Neural cell (in vitro differentiated cells): ENCODE measurements around the gene WDR59. TPM values are rescaled to one million over a fixed set of nuclear protein-coding genes. Genes with fewer than 3 reads are reported as not detected.

Source experiments
- H2AFZ ChIP-seq: fragments of 200-600, 300-800 bp; sonication (generic), shearing (Covaris generic); 2 replicates; pipeline ENCODE4 v1.6.0; 2014; ENCODE audit warnings: low read depth, mild to moderate bottlenecking, antibody characterized with exemption, low read length, moderate library complexity
- H3F3A ChIP-seq: fragments of 200-600 bp; shearing (Covaris generic); 2 replicates; pipeline ENCODE4 v1.6.1; 2016; ENCODE audit warnings: mild to moderate bottlenecking, moderate library complexity, mixed read lengths, antibody characterized with exemption, low read length; ENCODE audit not compliant: insufficient read depth, poor library complexity, severe bottlenecking
- H3K27ac ChIP-seq: fragments of 200-600, 300-800 bp; sonication (generic), shearing (Covaris generic); 2 replicates; pipeline ENCODE4 v1.5.1; 2014; ENCODE audit warnings: mild to moderate bottlenecking, low read length, moderate library complexity
- H3K27me3 ChIP-seq: fragments of 300-800, 200-600 bp; sonication (generic), shearing (Covaris generic); 2 replicates; pipeline ENCODE4 v1.6.0; 2014; ENCODE audit warnings: mild to moderate bottlenecking, low read depth, low read length, moderate library complexity; ENCODE audit not compliant: insufficient read depth
- H3K36me3 ChIP-seq: fragments of 300-800, 200-600 bp; sonication (generic), shearing (Covaris generic); 2 replicates; pipeline ENCODE4 v1.5.1; 2014; ENCODE audit warnings: mild to moderate bottlenecking, antibody characterized with exemption, low read length, moderate library complexity; ENCODE audit not compliant: insufficient read depth
- H3K4me2 ChIP-seq: fragments of 300-800, 200-600 bp; sonication (generic), shearing (Covaris generic); 2 replicates; pipeline ENCODE4 v1.6.0; 2014; ENCODE audit warnings: mild to moderate bottlenecking, low read length
- H3K4me3 ChIP-seq: fragments of 300-800, 200-600 bp; sonication (generic), shearing (Covaris generic); 2 replicates; pipeline ENCODE4 v1.5.1; 2014; ENCODE audit warnings: mild to moderate bottlenecking, low read length, moderate library complexity
- H3K79me2 ChIP-seq: fragments of 200-600 bp; shearing (Covaris generic); replicated peaks from 2 replicates; pipeline ENCODE4 v1.6.0; 2014; ENCODE audit warnings: mild to moderate bottlenecking, low read length, moderate library complexity; ENCODE audit not compliant: insufficient read depth
- H3K9ac ChIP-seq: fragments of 300-800, 200-600 bp; sonication (generic), shearing (Covaris generic); 2 replicates; pipeline ENCODE4 v1.6.1; 2016; ENCODE audit warnings: mild to moderate bottlenecking, low read length, mixed read lengths
- H3K9me2 ChIP-seq: fragments of 200-600 bp; shearing (Covaris generic); 2 replicates; pipeline ENCODE4 v1.6.1; 2016; ENCODE audit warnings: mild to moderate bottlenecking, low read length, mixed read lengths; ENCODE audit not compliant: insufficient read depth
- H3K9me3 ChIP-seq: fragments of 200-600, 300-800 bp; sonication (generic), shearing (Covaris generic); 2 replicates; pipeline ENCODE4 v1.6.1; 2016; ENCODE audit warnings: mild to moderate bottlenecking, mixed run types, low read length, moderate library complexity, mixed read lengths
- H4K20me1 ChIP-seq: fragments of 200-600 bp; shearing (Covaris generic); 2 replicates; pipeline ENCODE4 v1.6.1; 2016; ENCODE audit warnings: mild to moderate bottlenecking, mixed run types; ENCODE audit not compliant: insufficient read depth
- EP300 ChIP-seq: fragments of 450-650 bp; conservative IDR thresholded peaks from 2 replicates; pipeline ENCODE4 v1.6.1; 2014; ENCODE audit warnings: antibody characterized with exemption, mild to moderate bottlenecking, moderate library complexity; ENCODE audit not compliant: poor library complexity, severe bottlenecking
- EZH2 ChIP-seq: fragments of 200-600, 300-800 bp; shearing (Covaris generic), sonication (generic); IDR thresholded peaks from 2 replicates; pipeline ENCODE4 v1.6.1; 2014; ENCODE audit warnings: antibody characterized with exemption, low read length, borderline replicate concordance, mild to moderate bottlenecking; ENCODE audit not compliant: insufficient read depth, poor library complexity, severe bottlenecking
- MXI1 ChIP-seq: fragments of 450-650 bp; conservative IDR thresholded peaks from 2 replicates; pipeline ENCODE4 v1.6.1; 2014; ENCODE audit warnings: antibody characterized with exemption, mild to moderate bottlenecking; ENCODE audit not compliant: poor library complexity, severe bottlenecking
- POLR2AphosphoS5 ChIP-seq: IDR thresholded peaks from 2 replicates; pipeline ENCODE4 v1.6.1; 2012
- RAD21 ChIP-seq: fragments of 450-650 bp; conservative IDR thresholded peaks from 2 replicates; pipeline ENCODE4 v1.6.1; 2014; ENCODE audit warnings: antibody characterized with exemption, mild to moderate bottlenecking, moderate library complexity
- REST ChIP-seq: IDR thresholded peaks from 2 replicates; pipeline ENCODE4 v1.6.1; 2012; ENCODE audit warnings: borderline replicate concordance
- SMC3 ChIP-seq: fragments of 450-650 bp; conservative IDR thresholded peaks from 2 replicates; pipeline ENCODE4 v1.6.1; 2014; ENCODE audit warnings: antibody characterized with exemption, mild to moderate bottlenecking, moderate library complexity; ENCODE audit not compliant: poor library complexity
- TAF1 ChIP-seq: IDR thresholded peaks from 2 replicates; pipeline ENCODE4 v1.6.1; 2012; ENCODE audit warnings: low read depth
- polyA plus RNA-seq: library from polyadenylated mRNA; depleted of rRNA; stranded (reverse); fragments of >200 nt; gene quantifications from 2 replicates; pipeline ENCODE4 v1.2.3, GENCODE V29; 2014
- TF ChIP-seq, protein P1 (sequence below): fragments of 450-650 bp; IDR thresholded peaks from 2 replicates; pipeline ENCODE4 v1.5.1; 2014; ENCODE audit warnings: antibody characterized with exemption, mild to moderate bottlenecking, moderate library complexity; ENCODE audit not compliant: poor library complexity, severe bottlenecking

WDR59 gene
- polyA plus RNA-seq, 1 donor from 2014 or later: 20.3 TPM

GRCh38 chr16:75012380-75013081 is 27.6 kb upstream of the WDR59 start:
- no peaks in the 10 kb centered on the region for H3K9me2 ChIP-seq
- peaks cover 16% of the 10 kb centered on the region for H4K20me1 ChIP-seq
- H3K4me3 ChIP-seq: no peak overlapping the region
- H3K9me3 ChIP-seq: no peaks in the 10 kb centered on the region
- H3F3A ChIP-seq: no peaks in the 10 kb centered on the region
- TF ChIP-seq, protein P1, sequence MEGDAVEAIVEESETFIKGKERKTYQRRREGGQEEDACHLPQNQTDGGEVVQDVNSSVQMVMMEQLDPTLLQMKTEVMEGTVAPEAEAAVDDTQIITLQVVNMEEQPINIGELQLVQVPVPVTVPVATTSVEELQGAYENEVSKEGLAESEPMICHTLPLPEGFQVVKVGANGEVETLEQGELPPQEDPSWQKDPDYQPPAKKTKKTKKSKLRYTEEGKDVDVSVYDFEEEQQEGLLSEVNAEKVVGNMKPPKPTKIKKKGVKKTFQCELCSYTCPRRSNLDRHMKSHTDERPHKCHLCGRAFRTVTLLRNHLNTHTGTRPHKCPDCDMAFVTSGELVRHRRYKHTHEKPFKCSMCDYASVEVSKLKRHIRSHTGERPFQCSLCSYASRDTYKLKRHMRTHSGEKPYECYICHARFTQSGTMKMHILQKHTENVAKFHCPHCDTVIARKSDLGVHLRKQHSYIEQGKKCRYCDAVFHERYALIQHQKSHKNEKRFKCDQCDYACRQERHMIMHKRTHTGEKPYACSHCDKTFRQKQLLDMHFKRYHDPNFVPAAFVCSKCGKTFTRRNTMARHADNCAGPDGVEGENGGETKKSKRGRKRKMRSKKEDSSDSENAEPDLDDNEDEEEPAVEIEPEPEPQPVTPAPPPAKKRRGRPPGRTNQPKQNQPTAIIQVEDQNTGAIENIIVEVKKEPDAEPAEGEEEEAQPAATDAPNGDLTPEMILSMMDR: no peak
- no peak for TF ChIP-seq MXI1
- no peak for TF ChIP-seq TAF1
- no peak for TF ChIP-seq SMC3
- no peak for TF ChIP-seq EP300
- TF ChIP-seq POLR2AphosphoS5: no peak
- TF ChIP-seq REST: no peak
- no peak for TF ChIP-seq EZH2
- TF ChIP-seq RAD21: no peak
- H3K27ac ChIP-seq: no peak overlapping the region
- H2AFZ ChIP-seq: no peak overlapping the region
- no peaks in the 10 kb centered on the region for H3K27me3 ChIP-seq
- peaks cover 91% of the 10 kb centered on the region for H3K79me2 ChIP-seq
- no peak overlapping the region for H3K4me2 ChIP-seq
- no peak overlapping the region for H3K9ac ChIP-seq
- H3K36me3 ChIP-seq: no peaks in the 10 kb centered on the region

GRCh38 chr16:75011634-75012307 is 26.8 kb upstream of the WDR59 start:
- H3K9me3 ChIP-seq: no peaks in the 10 kb centered on the region
- H3F3A ChIP-seq: no peaks in the 10 kb centered on the region
- H3K4me3 ChIP-seq: no peak overlapping the region
- peaks cover 91% of the 10 kb centered on the region for H3K79me2 ChIP-seq
- no peak overlapping the region for H3K27ac ChIP-seq
- TF ChIP-seq REST: no peak
- no peak for TF ChIP-seq EP300
- TF ChIP-seq MXI1: no peak
- TF ChIP-seq SMC3: no peak
- no peak for TF ChIP-seq EZH2
- no peak for TF ChIP-seq TAF1
- TF ChIP-seq POLR2AphosphoS5: no peak
- no peak for TF ChIP-seq RAD21
- TF ChIP-seq, protein P1: no peak
- H3K4me2 ChIP-seq: no peak overlapping the region
- no peak overlapping the region for H2AFZ ChIP-seq
- peaks cover 18% of the 10 kb centered on the region for H4K20me1 ChIP-seq
- H3K36me3 ChIP-seq: no peaks in the 10 kb centered on the region
- H3K9me2 ChIP-seq: no peaks in the 10 kb centered on the region
- no peak overlapping the region for H3K9ac ChIP-seq
- H3K27me3 ChIP-seq: no peaks in the 10 kb centered on the region
